ENCODE results near the gene BMP10. TPM values are rescaled to one million over a fixed set of nuclear protein-coding genes. Genes with fewer than 3 reads are reported as not detected.

The BMP10 gene
- total and polyA plus RNA-seq, 2 experiments from 2014 or later = 0.35 to 0.95 TPM

GRCh38 chr2:68889021-68889420 is 17.8 kb upstream of the BMP10 start:
- H3K9me3 ChIP-seq (ENCODE audit: low read depth) = no peaks in the 10 kb centered on the region
- H3K27ac ChIP-seq = no peak overlapping the region
- no peaks in the 10 kb centered on the region for H3K27me3 ChIP-seq
- H3K4me1 ChIP-seq (ENCODE audit: low read depth) = no peaks in the 10 kb centered on the region
- H3K36me3 ChIP-seq = no peaks in the 10 kb centered on the region
- DNase-seq (ENCODE audit: low read depth in 1 of 2, low spot score in 1 of 2) = no peak
- TF ChIP-seq CTCF (IDR thresholded peaks at IDR 0.05; ENCODE audit: low read depth, low read length) = no peak
- no peak overlapping the region for H3K4me3 ChIP-seq

GRCh38 chr2:68888038-68888704 is 17.0 kb upstream of the BMP10 start:
- Histone ChIP-seq H3K4me3 (no peak overlapping the region), H3K4me1 (ENCODE audit: low read depth) (no peaks in the 10 kb centered on the region), H3K27me3 (no peaks in the 10 kb centered on the region), H3K36me3 (no peaks in the 10 kb centered on the region), H3K27ac (no peak overlapping the region), H3K9me3 (ENCODE audit: low read depth) (no peaks in the 10 kb centered on the region)
- no peak for DNase-seq (ENCODE audit: low read depth in 1 of 2, low spot score in 1 of 2)
- no peak for TF ChIP-seq CTCF (IDR thresholded peaks at IDR 0.05; ENCODE audit: low read depth, low read length)

- TF ChIP-seq CTCF (IDR thresholded peaks at IDR 0.05; ENCODE audit: low read depth, low read length) = no peak
Observed at GRCh38 chr2:68885811-68886075, 14.5 kb upstream of the BMP10 start.

GRCh38 chr2:68885074-68885810 is 14.0 kb upstream of the BMP10 start:
- Histone ChIP-seq H3K4me3 (no peak overlapping the region), H3K27ac (no peak overlapping the region), H3K36me3 (no peaks in the 10 kb centered on the region), H3K27me3 (no peaks in the 10 kb centered on the region), H3K9me3 (ENCODE audit: low read depth) (no peaks in the 10 kb centered on the region), H3K4me1 (ENCODE audit: low read depth) (no peaks in the 10 kb centered on the region)
- no peak for TF ChIP-seq CTCF (IDR thresholded peaks at IDR 0.05; ENCODE audit: low read depth, low read length)
- DNase-seq (ENCODE audit: low read depth in 1 of 2, low spot score in 1 of 2) = no peak

More at GRCh38 chr2:68885811-68886075, 14.5 kb upstream of the BMP10 start:
- DNase-seq (ENCODE audit: low read depth in 1 of 2, low spot score in 1 of 2) = no peak
- Histone ChIP-seq H3K4me3 (no peak overlapping the region), H3K27ac (no peak overlapping the region), H3K27me3 (no peaks in the 10 kb centered on the region), H3K4me1 (ENCODE audit: low read depth) (no peaks in the 10 kb centered on the region), H3K36me3 (no peaks in the 10 kb centered on the region), H3K9me3 (ENCODE audit: low read depth) (no peaks in the 10 kb centered on the region)

- TF ChIP-seq CTCF (IDR thresholded peaks at IDR 0.05; ENCODE audit: low read depth, low read length) = no peak
- no peak overlapping the region for H3K27ac ChIP-seq
- H3K27me3 ChIP-seq = no peaks in the 10 kb centered on the region
- no peaks in the 10 kb centered on the region for H3K9me3 ChIP-seq (ENCODE audit: low read depth)
- peak in 1 of 2 donors; percentile 13 for DNase-seq (ENCODE audit: low read depth in 1 of 2, low spot score in 1 of 2)
- H3K4me1 ChIP-seq (ENCODE audit: low read depth) = peaks cover 27% of the 10 kb centered on the region
- H3K36me3 ChIP-seq = no peaks in the 10 kb centered on the region
- no peak overlapping the region for H3K4me3 ChIP-seq
Observed at GRCh38 chr2:68880213-68880612, 9.0 kb upstream of the BMP10 start.
